Spleen (tissue), 11 donors: ENCODE measurements around the gene PARVB. TPM values are rescaled to one million over a fixed set of nuclear protein-coding genes. Genes with fewer than 3 reads are reported as not detected.

Experiments used
- DNase-seq: peaks from one replicate; pipeline ENCODE4 v3.0.0-alpha.2; 2020
- H3K27ac ChIP-seq, 8 donors: fragments of 200-600 bp; sonication (generic) in 7 of 8; 1 replicate in 4 of 8; 2 replicates in 4 of 8; pipeline versions ENCODE4 v1.5.0 to v1.8.0; 2016 to 2021; ENCODE audit warnings: inconsistent platforms in 4 of 8, mild to moderate bottlenecking in 4 of 8, moderate library complexity in 1 of 8
- H3K27me3 ChIP-seq, 7 donors: fragments of 200-600 bp; sonication (generic) in 6 of 7; replicated peaks in 1 of 7; 1 replicate in 4 of 7; 2 replicates in 3 of 7; pipeline versions ENCODE4 v1.5.0 to v1.8.0; 2016 to 2021; ENCODE audit warnings: inconsistent platforms in 3 of 7, mild to moderate bottlenecking in 1 of 7
- H3K36me3 ChIP-seq, 6 donors: fragments of 200-600 bp; sonication (generic) in 5 of 6; 1 replicate in 4 of 6; 2 replicates in 2 of 6; pipeline versions ENCODE4 v1.5.0 to v1.8.0; 2016 to 2021; ENCODE audit warnings: inconsistent platforms in 2 of 6
- H3K4me1 ChIP-seq, 6 donors: fragments of 200-600 bp; sonication (generic) in 5 of 6; 1 replicate in 3 of 6; 2 replicates in 3 of 6; pipeline versions ENCODE4 v1.5.0 to v1.8.0; 2016 to 2021; ENCODE audit warnings: inconsistent platforms in 3 of 6
- H3K4me3 ChIP-seq, 8 donors: fragments of 200-600 bp; sonication (generic) in 7 of 8; 1 replicate in 4 of 8; 2 replicates in 4 of 8; pipeline versions ENCODE4 v1.5.0 to v1.8.0; 2016 to 2021; ENCODE audit warnings: inconsistent platforms in 4 of 8, mild to moderate bottlenecking in 4 of 8, moderate library complexity in 2 of 8
- H3K9me3 ChIP-seq, 8 donors: fragments of 200-600 bp; sonication (generic) in 7 of 8; 1 replicate in 4 of 8; 2 replicates in 4 of 8; pipeline versions ENCODE4 v1.5.0 to v1.8.0; 2016 to 2021; ENCODE audit warnings: inconsistent platforms in 4 of 8
- CTCF ChIP-seq, 11 experiments: fragments of 200-600 bp in 7 of 11; fragments of 450-650 bp in 4 of 11; sonication (generic) in 4 of 11; IDR thresholded peaks in 8 of 11; conservative IDR thresholded peaks in 3 of 11; 1 replicate in 7 of 11; 2 replicates in 4 of 11; pipeline versions ENCODE4 v1.4.0 to v1.8.0; 2016 to 2021; ENCODE audit warnings: antibody characterized with exemption in 11 of 11, inconsistent platforms in 4 of 11, mild to moderate bottlenecking in 1 of 11
- POLR2A ChIP-seq, 3 donors: fragments of 450-650 bp; IDR thresholded peaks; one replicate each; pipeline ENCODE4 v1.5.1; 2017; ENCODE audit warnings: antibody characterized with exemption in 3 of 3, mild to moderate bottlenecking in 1 of 3
- POLR2AphosphoS5 ChIP-seq, 3 donors: sonication (generic); formaldehyde crosslinking; IDR thresholded peaks; one replicate each; pipeline ENCODE4 v1.5.1; 2017; ENCODE audit warnings: antibody characterized with exemption in 3 of 3
- WGBS, 5 donors: extraction: QIAGEN DNeasy Blood & Tissue Kit in 3 of 5; methylation state at CpG; one replicate each; pipeline versions ENCODE4 v1.1.5 to v1.1.7; 2013 to 2018; 5-methylcytosine and 5-hydroxymethylcytosine counted together
- intact Hi-C: fragments of 100-400 bp; cut with DNase I; formaldehyde crosslinking; loops from one replicate; pipeline ENCODE4 v1.15.0; 2023; ENCODE audit warnings: low total_unique reads
- polyA plus RNA-seq, 3 donors: library from polyadenylated mRNA; stranded (reverse); fragments of 200-250 nt; gene quantifications; one replicate each; pipeline ENCODE4 v1.2.1, GENCODE V29; 2013
- total RNA-seq, 7 donors: library from RNA; depleted of rRNA in 3 of 7; stranded (reverse); fragments of >200 nt in 3 of 7; fragmentation: NEBNext Ultra II Directional in 4 of 7; extraction: Animal tissue kit (Norgen Biotek cat#: 25700) in 4 of 7; gene quantifications; one replicate each; pipeline versions ENCODE4 v1.1.0 to v1.2.1, GENCODE V29; 2016 to 2021
- donor health status: healthy with polysubstance abuse.
- donor health status: DM: no; HTN: no; CAD: no; lungs with moderate emphysema.
- donor health status: DM: no; HTN: no; CAD: no.
- donor health status: Bipolar disorder and iron deficiency.
- donor health status: healthy.
- donor health status: DM: no; HTN: no; CAD: no.
- donor health status: DM: yes; HTN: yes; CAD: no.

Gene PARVB
- total and polyA plus RNA-seq, 10 donors, result 24.0 to 61.9 (median 46.5) TPM

DNA sequence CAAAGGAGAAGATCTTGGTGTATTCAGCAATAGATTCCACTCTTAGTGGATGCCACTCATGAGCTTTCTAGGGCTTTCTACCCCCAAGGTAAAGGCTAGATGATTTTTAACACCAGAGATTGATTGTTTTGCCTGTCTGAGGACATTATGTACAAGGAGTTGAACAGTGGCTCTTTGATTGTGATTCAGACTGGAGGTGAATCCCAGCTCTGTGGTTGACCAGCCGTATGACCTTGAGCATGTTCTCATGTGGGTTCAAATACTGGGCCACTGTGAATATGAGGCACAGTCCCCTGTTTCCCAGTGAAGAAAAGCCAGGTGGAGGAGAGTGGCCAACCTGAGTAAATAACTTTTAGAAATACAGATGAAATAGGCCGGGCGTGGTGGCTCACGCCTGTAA lies 24.0 kb upstream of the PARVB start:
- Histone ChIP-seq H3K4me1 (peaks cover 8 to 32% (median 19%) of the 10 kb centered on the region in 6 donors), H3K27ac (no peak overlapping the region), H3K9me3 (no peaks in the 10 kb centered on the region), H3K27me3 (no peaks in the 10 kb centered on the region), H3K36me3 (peaks cover 0 to 43% (median 12%) of the 10 kb centered on the region in 6 donors), H3K4me3 (no peak overlapping the region)
- 93 to 97% (median 95%) methylated on average over 4 of the region's 4 CpGs for WGBS, 5 donors
- intact Hi-C loops, result no loop called here
- no peak for DNase-seq
- TF ChIP-seq CTCF (IDR thresholded peaks at IDR 0.05 in 8 of 11, conservative IDR thresholded peaks at IDR 0.05 in 3 of 11), result no peak
- no peak for TF ChIP-seq POLR2A (IDR thresholded peaks at IDR 0.05)

- WGBS, 5 donors, result 81 to 94% (median 88%) methylated on average over 7 of the region's 7 CpGs
- H3K36me3 ChIP-seq, result peaks cover 0 to 39% (median 11%) of the 10 kb centered on the region in 6 donors
- H3K4me3 ChIP-seq, result no peak overlapping the region
- H3K27ac ChIP-seq, result no peak overlapping the region
- H3K9me3 ChIP-seq, result peaks cover 0 to 10% (median 7%) of the 10 kb centered on the region in 8 donors
- H3K4me1 ChIP-seq, result peaks cover 0 to 18% (median 6%) of the 10 kb centered on the region in 6 donors
- no peak for DNase-seq
- intact Hi-C loops, result no loop called here
- no peaks in the 10 kb centered on the region for H3K27me3 ChIP-seq
- TF ChIP-seq POLR2A (IDR thresholded peaks at IDR 0.05), result no peak
Observed at GRCh38 chr22:44001521-44001920, 22.6 kb upstream of the PARVB start.

DNA sequence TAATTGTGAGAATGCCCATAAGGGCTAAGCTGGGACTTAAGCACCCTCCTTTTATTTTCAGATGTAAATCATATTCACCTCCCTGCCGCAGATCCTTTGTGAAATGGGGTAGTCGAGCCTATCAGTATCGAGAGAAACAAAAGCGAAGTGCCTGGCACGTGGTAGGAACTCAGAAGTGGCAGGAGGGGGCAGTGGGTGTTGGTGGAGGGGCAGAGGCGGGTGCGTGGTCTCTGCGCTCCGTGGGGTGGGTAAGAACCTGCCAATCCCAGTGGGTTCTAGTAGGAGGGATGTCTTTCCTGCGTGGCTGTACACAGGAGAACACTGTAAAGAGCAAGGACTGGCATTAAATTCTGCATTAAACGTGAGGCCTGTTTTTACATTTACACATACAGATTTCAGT lies 21.8 kb upstream of the PARVB start:
- Histone ChIP-seq H3K4me3 (no peak overlapping the region), H3K9me3 (peaks cover 0 to 10% (median 7%) of the 10 kb centered on the region in 8 donors), H3K27ac (no peak overlapping the region), H3K36me3 (peaks cover 0 to 31% (median 7%) of the 10 kb centered on the region in 6 donors), H3K27me3 (no peaks in the 10 kb centered on the region), H3K4me1 (peaks cover 0 to 10% (median 0%) of the 10 kb centered on the region in 6 donors)
- WGBS, 5 donors, result 85 to 91% (median 90%) methylated on average over 11 of the region's 11 CpGs
- no peak for DNase-seq
- no peak for TF ChIP-seq CTCF (IDR thresholded peaks at IDR 0.05 in 8 of 11, conservative IDR thresholded peaks at IDR 0.05 in 3 of 11)
- no peak for TF ChIP-seq POLR2AphosphoS5 (IDR thresholded peaks at IDR 0.05)
- TF ChIP-seq POLR2A (IDR thresholded peaks at IDR 0.05), result no peak
- intact Hi-C loops, result no loop called here

GRCh38 chr22:44002997-44003396 lies 21.1 kb upstream of the PARVB start:
- WGBS, 5 donors, result 75 to 83% (median 81%) methylated on average over 8 of the region's 8 CpGs
- intact Hi-C loops, result no loop called here
- peaks cover 0 to 7% (median 0%) of the 10 kb centered on the region in 6 donors for H3K4me1 ChIP-seq
- H3K9me3 ChIP-seq, result peaks cover 0 to 10% (median 7%) of the 10 kb centered on the region in 8 donors
- TF ChIP-seq POLR2AphosphoS5 (IDR thresholded peaks at IDR 0.05) (no peak), CTCF (IDR thresholded peaks at IDR 0.05 in 8 of 11, conservative IDR thresholded peaks at IDR 0.05 in 3 of 11) (no peak), POLR2A (IDR thresholded peaks at IDR 0.05) (no peak)
- H3K4me3 ChIP-seq, result no peak overlapping the region
- H3K36me3 ChIP-seq, result peaks cover 0 to 24% (median 6%) of the 10 kb centered on the region in 6 donors
- H3K27me3 ChIP-seq, result no peaks in the 10 kb centered on the region
- no peak for DNase-seq
- H3K27ac ChIP-seq, result no peak overlapping the region
